NCI-H1048 (cell line): ENCODE measurements around the gene STRN4.

Experiments
- DNase-seq: peaks from one replicate; lab custom pipeline; 2025; lab: John Stamatoyannopoulos, UW

The STRN4 gene

GRCh38 chr19:46742926-46743480 lies 3.2 kb downstream of the STRN4 start:
- no peak for DNase-seq

DNA sequence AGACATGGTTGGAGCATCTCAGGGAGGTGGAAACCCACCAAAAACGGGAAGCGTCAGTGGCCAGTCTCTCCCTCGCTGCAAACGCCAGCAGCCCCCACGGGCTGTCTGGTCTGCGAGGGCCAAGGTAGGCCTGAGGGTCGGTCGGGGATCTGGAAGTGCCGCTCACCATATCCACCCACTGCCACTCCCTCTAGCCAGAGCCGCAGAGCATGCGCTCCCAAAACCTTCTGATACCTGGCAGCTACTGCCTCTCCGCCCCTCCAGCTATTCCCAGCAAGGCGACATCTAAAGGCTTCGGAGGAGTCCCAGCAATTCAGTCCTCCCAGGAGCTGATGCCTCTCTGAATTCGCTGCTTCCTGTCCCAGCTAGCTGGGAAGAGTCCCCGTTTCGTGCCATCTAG lies 4.8 kb downstream of the STRN4 start:
- no peak for DNase-seq

DNA sequence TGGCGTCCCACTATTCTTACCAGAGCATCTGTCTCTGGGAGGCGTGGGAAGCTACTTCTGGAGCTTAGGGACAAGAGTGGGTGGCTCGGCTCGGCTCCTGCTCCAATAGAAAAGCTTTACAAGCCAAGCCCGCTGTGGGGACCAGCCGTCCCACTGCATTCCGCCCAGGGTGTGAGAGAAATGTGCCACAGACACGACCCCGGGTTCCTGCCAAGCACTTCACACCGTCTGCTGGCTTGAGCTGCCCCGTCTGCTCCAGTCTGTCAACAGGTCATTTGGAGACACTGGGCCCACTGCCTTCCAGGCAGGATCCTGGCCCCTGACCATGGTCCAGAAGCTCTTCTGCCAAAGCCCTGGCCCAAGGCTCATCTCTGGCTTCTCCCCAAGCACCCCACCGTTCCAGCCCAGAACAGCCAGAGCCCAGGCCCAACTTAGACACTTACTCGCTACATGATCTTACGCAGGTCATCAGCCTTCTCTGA lies 6.9 kb downstream of the STRN4 start:
- DNase-seq = no peak

DNA sequence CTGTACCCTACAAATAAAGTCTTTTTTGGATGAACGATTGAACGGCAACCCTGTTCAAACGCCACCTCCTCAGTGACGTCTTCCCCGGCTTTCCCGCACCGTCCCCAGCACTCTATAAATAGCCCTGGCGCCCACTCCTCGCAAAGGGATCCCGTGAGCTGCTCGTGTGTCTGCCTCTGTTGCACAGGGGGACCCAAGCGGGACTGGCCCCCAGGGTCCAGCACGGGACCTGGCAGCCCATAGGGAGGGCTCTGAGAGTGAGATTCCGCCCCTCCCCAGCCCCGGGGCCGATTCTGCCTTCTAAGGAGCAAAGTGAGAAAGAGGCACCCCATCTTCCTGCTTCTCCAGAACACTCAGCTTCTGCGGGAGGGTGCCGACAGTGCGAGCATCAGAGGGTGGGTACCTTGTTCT lies 8.5 kb downstream of the STRN4 start:
- no peak for DNase-seq

- no peak for DNase-seq
Measured at GRCh38 chr19:46737298-46737654, 9.0 kb downstream of the STRN4 start.

DNA sequence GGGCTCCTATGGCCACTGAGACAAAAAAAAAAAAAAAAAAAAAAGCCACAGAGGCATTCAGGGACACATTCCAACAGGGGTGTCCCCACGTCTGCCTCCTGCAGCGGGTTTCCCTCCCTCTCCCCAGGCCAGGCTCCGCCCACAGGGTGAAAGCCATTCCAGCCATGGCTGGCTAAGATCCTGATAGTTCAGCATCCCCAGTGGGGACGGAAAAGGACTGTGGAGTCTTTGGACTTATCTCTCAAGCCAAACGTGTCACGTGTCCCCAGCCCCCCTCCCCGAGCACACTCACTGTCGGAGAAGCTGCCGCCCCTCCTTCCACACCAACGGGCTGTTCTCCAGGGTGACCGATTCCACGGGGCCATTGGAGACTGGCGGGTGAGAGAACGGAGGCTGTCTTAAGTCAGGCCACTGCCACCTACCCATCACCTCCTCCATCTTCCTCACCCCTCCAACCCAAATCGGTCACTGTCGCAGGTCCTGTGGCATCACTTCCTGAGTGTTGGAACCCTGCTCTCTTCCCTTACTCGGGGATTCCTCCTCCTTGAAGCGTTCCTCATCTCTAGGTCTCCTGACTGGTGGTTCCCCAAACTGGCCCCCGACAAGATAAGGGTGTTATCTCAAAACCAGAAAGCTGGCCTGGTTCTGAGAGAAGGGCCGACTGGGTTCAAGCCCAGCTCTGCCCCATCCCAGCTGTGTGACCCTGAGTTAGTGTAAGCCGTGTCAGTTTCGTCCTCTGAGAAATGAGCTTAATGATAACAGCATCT lies 9.5 kb downstream of the STRN4 start:
- DNase-seq = no peak

DNA sequence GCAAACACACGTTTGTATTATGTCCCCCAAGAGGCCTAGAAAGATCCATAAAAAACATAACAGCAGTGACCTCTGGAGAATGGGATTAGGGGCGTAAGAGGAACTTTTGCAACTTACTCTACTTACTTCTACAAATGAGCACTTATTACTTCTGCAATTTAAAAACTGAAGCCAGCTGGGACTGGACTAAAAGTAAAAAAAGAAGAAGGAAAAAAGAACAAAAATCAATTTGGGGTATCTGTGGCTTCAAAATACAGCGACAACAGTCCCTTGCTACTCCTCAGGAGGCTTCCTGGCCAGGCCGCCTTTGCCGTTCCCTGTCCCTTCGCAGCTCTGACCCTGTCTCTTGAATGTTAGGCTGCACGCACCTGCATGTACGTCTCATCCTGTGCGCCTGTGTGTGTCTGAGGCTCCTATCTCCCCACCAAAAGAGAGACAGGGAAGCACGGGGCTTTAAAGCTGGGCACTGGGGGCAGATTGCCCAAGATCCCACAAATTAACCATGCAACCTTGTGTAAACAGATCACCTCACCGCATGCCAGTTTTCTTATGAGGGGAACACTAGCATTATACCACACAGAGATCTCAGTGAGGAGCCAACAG lies 12.5 kb downstream of the STRN4 start:
- DNase-seq = no peak

GRCh38 chr19:46732966-46733689 lies 13.1 kb downstream of the STRN4 start:
- no peak for DNase-seq

- DNase-seq = no peak
Measured at GRCh38 chr19:46732172-46732938, 13.9 kb downstream of the STRN4 start.

GRCh38 chr19:46731584-46731983 lies 14.7 kb downstream of the STRN4 start:
- no peak for DNase-seq

GRCh38 chr19:46731007-46731501 lies 15.2 kb downstream of the STRN4 start:
- DNase-seq = no peak

- no peak for DNase-seq
Measured at GRCh38 chr19:46730595-46730994, 15.7 kb downstream of the STRN4 start.

DNA sequence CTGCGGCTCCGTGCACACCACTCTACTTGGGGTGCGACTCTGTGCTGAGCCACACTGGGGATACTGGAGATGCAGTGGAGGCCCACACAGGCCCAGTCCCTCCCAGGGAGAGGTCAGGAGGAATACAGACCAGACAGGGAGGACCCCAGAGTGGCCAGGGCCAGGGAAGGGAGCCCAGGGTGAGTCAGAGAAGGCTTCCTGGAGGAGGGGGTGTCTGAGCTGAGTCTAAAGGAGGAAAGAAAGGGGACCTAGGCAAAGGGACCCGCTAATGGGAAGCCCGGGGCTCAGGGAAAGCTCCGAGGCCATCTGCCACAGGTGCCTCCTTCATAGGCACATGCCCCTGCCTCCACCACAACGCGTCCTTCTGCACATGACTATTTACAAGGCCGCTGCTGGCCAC lies 16.1 kb downstream of the STRN4 start:
- DNase-seq = no peak

DNA sequence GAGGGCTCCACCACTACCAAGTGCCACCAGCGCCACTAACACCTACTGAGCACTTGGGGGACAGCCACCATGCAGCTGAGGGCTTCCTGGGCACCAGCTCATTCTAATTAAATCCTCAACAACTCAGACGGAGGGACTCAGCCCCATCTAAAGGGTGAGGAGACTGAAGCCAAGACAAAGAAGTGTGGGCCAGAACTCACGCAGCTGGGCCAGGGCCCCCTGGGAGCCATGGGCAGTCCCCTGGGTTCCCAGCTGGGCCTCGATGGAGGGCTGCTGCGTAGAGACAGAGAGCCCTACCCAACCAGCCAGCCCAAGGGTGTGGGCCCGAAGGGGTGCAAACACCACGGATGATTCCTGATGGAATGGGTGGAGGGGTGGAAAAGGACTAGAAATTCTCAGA lies 16.6 kb downstream of the STRN4 start:
- no peak for DNase-seq

- no peak for DNase-seq
Measured at GRCh38 chr19:46728693-46729339, 17.4 kb downstream of the STRN4 start.

DNA sequence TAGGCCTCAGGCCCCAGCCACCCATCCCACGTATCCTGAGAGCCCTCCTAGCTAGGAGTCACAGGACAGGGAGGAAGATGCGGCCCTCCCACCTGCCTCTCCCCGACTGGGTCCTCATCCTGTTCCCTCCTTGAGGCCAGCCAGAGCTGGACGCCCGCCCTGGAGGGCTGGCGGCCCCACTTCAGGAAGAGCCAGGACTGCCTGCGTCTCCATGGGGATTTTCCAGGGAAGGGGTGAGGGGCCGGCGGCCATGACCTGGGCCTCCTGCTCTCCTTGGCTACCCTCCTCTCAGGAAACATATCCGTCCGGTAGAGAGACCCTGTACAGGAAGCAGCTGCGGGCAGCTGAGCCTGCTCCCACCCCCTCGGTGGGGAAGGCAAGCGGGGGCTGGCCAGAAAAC lies 18.0 kb downstream of the STRN4 start:
- DNase-seq = no peak

- DNase-seq = no peak
Measured at GRCh38 chr19:46727757-46728156, 18.5 kb downstream of the STRN4 start.

DNA sequence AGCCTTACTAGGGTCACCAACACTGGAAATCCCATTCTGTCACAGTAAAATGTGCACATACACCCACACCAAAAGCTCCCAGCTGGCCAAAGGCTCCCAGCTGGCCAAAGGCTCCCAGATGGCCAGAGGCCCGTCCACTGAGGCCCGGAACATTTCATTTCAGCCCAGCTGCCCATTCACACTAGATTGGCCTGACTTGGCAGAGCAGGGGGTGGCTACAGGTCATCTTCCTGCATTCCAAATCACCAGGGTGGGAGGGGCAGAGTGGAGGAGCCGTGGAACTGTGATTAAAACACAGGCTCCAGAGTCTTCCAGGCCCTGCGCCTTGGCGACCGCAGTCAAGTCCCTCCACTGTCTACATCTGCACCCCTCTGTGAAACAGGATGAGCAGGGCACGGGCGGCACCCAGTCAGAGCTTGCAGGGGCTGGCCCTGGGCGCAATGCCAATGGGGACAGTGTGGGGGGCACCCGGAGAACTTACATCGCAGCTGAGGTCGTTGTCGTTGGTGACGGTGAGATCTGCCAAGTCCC lies 19.2 kb downstream of the STRN4 start:
- no peak for DNase-seq

DNA sequence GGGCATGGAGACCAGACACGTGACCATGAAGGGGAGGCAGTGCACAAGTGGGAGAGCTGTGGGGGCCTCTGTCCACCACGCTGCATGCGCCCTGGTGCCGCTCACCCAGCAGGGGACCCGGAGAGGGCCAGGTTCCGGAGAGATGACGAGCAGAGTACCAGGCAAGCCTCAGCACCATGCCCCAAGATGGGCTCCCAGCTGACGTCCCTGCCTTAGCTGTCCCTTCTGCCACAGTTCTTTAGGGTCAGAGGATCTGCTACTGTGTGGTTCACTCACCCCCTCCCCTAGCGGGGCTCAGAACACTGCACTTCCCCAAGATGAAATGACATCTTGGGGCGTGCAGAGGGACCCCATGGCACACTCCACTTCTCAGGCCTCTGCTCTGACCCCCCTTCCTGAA lies 19.7 kb downstream of the STRN4 start:
- no peak for DNase-seq

- DNase-seq = no peak
Measured at GRCh38 chr19:46725859-46726393, 20.3 kb downstream of the STRN4 start.
